ENCODE measurements around the gene PIK3AP1.

DNA sequence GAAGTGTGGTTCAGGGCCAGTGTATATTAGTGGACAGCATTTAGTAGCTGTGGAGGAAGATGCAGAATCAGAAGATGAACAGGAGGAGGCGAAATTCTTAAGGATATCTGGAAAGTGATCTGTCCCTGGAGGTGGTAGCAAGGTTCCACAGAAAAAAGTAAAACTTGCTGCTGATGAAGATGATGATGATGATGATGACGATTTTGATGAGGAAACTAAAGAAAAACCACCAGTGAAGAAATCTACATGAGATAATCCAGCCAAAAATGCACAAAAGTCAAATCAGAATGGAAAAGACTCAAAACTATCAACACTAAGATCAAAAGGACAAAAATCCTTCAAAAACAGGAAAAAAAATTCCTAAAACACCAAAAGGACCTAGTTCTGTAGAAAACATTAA, 159.8 kb downstream of the PIK3AP1 start:
- TF ChIP-seq, protein P1, sequence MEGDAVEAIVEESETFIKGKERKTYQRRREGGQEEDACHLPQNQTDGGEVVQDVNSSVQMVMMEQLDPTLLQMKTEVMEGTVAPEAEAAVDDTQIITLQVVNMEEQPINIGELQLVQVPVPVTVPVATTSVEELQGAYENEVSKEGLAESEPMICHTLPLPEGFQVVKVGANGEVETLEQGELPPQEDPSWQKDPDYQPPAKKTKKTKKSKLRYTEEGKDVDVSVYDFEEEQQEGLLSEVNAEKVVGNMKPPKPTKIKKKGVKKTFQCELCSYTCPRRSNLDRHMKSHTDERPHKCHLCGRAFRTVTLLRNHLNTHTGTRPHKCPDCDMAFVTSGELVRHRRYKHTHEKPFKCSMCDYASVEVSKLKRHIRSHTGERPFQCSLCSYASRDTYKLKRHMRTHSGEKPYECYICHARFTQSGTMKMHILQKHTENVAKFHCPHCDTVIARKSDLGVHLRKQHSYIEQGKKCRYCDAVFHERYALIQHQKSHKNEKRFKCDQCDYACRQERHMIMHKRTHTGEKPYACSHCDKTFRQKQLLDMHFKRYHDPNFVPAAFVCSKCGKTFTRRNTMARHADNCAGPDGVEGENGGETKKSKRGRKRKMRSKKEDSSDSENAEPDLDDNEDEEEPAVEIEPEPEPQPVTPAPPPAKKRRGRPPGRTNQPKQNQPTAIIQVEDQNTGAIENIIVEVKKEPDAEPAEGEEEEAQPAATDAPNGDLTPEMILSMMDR (conservative IDR thresholded peaks at IDR 0.05; ENCODE audit: low read depth, low read length), result no peak
- no peak for TF ChIP-seq EZH2phosphoT487 (IDR thresholded peaks at IDR 0.05; ENCODE audit: borderline replicate concordance, low read length)

Measured in PC-3 (cell line).